ENCODE results near the gene SLC30A4. TPM values are rescaled to one million over a fixed set of nuclear protein-coding genes. Genes with fewer than 3 reads are reported as not detected.

Gene SLC30A4
- total RNA-seq, 3 donors from 2014 or later (not counting 1 experiment from before 2014, with no cell fraction given) = 9.2 to 11.5 (median 9.5) TPM

- Histone ChIP-seq H3K4me1 (ENCODE audit: control insufficient read depth, insufficient read depth, low read length) (peaks cover 8% of the 10 kb centered on the region), H3K9me3 (ENCODE audit: control insufficient read depth, insufficient read depth, low read length) (no peaks in the 10 kb centered on the region), H3K27me3 (ENCODE audit: control insufficient read depth, insufficient read depth, low read length) (no peaks in the 10 kb centered on the region), H3K27ac (ENCODE audit: low read length) (no peak overlapping the region), H3K4me3 (ENCODE audit: low read length) (peak overlapping the region; percentile 27), H3K36me3 (ENCODE audit: control insufficient read depth, insufficient read depth, low read length) (no peaks in the 10 kb centered on the region)
- H3K9me3 Mint-ChIP-seq = no peaks in the 10 kb centered on the region
- ATAC-seq (peak; percentile 93 to 98 (median 97)), DNase-seq (peak; percentile 83 to 92)
- peak; percentile 100 for TF ChIP-seq CTCF (IDR thresholded peaks at IDR 0.05)
- H3K4me1 Mint-ChIP-seq = no peaks in the 10 kb centered on the region
- H3K27ac Mint-ChIP-seq = no peak overlapping the region
- WGBS (ENCODE audit: insufficient coverage) = 11% methylated on average over 73 of the region's 73 CpGs
- peaks cover 0 to 2% of the 10 kb centered on the region in 2 donors for H3K27me3 Mint-ChIP-seq (ENCODE audit: low read depth in 2 of 2)
- H3K4me3 Mint-ChIP-seq = peak overlapping the region; percentile 69
- no peaks in the 10 kb centered on the region for H3K36me3 Mint-ChIP-seq
- intact Hi-C loops (cut with micrococcal nuclease) = loop anchor here (1.0 kb wide), 1 partner anchor 27 kb away; no protein-coding TSS in a partner anchor
Measured at GRCh38 chr15:45429941-45430792, 92.4 kb downstream of the SLC30A4 start.

Other genes with a start within 250 kb of the SLC30A4 start
- gene GATM, start 144.2 kb downstream of the SLC30A4 start, total RNA-seq = 1 to 10 TPM; 1.3 to 2.1 (median 2.0) TPM
- 10 to 100 TPM; 63.4 to 81.3 (median 65.6) TPM for gene BLOC1S6, start 64.6 kb upstream of the SLC30A4 start, total RNA-seq
- 10 to 100 TPM; 22.8 to 36.5 (median 29.9) TPM for gene SQOR, start 112.3 kb upstream of the SLC30A4 start, total RNA-seq